GM19324 (cell line): ENCODE measurements around the gene ZNF322.

Experiments used
- ATAC-seq: cut with Tn5 transposase; IDR thresholded peaks from one replicate; pipeline ENCODE4 v1.9.1; 2021; ENCODE audit warnings: mild to moderate bottlenecking, moderate library complexity; ENCODE audit not compliant: unreplicated experiment, low FRiP score

Gene ZNF322

GRCh38 chr6:26593278-26594130 is 66.0 kb downstream of the ZNF322 start:
- no peak for ATAC-seq

- ATAC-seq, result no peak
Measured at GRCh38 chr6:26592649-26593048, 66.9 kb downstream of the ZNF322 start.

- no peak for ATAC-seq
Measured at GRCh38 chr6:26588965-26589364, 70.6 kb downstream of the ZNF322 start.
